Measurements from ENCODE around the gene USP34.

USP34 gene

DNA sequence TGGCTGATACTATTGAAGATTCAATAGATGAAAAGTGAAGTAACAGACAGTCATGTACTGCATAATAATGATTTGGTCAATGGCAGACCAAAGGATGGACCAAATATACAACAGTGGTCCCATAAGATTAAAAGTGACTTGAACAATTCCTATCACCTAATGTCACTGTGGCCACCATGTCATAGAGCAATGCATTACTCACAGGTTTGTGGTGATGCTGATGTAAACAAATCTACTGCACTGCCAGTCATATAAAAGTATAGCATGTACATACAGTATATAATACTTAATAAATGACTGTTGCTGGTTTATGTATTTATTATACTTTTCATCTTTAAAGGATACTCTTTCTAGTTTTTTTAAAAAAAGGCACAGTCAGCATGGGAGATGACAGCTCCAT lies 99.9 kb downstream of the USP34 start:
- no peak for DNase-seq (ENCODE audit: low read depth)

- no peak for DNase-seq (ENCODE audit: low read depth)
Observed at GRCh38 chr2:61368687-61369665, 101.9 kb downstream of the USP34 start.

DNA sequence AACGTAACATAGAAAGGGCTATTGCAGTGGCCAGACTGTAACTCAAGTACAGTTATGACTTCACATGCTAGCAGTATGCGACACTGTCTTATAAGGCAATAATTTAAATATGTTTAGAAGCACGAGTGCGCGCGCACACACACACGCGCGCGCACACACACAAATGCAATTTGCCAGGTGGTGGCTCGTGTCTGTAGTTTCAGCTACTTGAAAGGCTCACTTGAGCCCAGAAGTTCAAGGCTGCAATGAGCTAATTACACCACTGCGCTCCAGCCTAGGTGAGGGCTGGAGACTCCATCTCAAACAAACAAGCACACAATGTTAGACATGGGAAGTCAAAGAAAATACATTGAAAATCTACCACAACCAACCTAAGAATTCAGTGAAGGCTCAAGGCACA lies 103.7 kb downstream of the USP34 start:
- no peak for DNase-seq (ENCODE audit: low read depth)

DNA sequence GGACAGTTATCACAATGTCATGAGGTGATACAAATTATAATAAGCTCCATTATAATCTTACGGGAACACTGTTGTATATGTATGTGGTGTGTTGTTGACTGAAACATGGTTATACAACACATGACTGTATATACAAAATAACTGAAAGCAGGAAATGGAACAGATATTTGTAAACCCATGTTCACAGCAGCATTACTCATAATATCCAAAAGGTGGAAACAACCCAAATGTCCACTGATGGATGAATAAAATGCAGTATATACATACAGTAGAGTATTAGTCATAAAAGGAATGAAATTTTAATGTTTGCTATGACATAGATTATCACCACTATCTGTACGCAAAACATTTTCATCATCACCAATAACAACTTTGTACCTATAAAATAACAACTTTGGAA lies 107.3 kb downstream of the USP34 start:
- DNase-seq (ENCODE audit: low read depth): no peak

GRCh38 chr2:61362873-61363272 lies 108.0 kb downstream of the USP34 start:
- no peak for DNase-seq (ENCODE audit: low read depth)

GRCh38 chr2:61361068-61361467 lies 109.8 kb downstream of the USP34 start:
- DNase-seq (ENCODE audit: low read depth): no peak

- DNase-seq (ENCODE audit: low read depth): no peak
Observed at GRCh38 chr2:61359058-61359457, 111.8 kb downstream of the USP34 start.

DNA sequence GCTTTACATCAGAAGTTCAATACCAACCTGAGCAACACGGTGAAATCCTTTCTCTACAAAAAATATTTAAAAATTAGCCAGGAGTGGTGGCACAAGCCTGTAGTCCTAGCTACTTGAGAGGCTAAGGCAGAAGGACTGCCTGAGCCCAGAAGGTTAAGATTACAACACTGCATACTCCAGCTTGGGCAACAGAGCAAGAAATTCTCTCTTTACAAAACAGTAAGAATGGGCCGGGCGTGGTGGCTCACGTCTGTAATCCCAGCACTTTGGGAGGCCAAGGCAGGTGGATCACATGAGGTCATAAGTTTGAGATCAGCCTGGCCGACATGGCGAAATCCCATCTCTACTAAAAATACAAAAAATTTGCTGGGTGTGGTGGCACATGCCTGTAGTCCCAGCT lies 113.2 kb downstream of the USP34 start:
- DNase-seq (ENCODE audit: low read depth): no peak

DNA sequence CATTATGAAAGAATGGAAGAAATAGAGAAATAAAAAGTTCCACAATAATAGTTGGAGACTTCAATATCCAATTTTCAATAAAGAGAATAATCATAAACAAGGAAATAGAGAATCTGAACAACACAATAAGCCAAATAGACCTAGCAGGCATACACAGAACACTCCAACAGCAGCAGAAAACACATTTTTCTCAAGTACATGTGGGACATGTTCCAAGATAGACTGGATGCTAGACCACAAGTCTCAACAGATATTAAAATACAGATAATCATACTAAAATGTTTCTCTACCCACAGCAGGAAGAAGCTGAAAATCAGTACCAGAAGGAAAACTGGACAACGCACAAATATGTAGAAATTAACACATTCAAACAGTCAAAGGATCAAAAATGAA lies 113.9 kb downstream of the USP34 start:
- no peak for DNase-seq (ENCODE audit: low read depth)

DNA sequence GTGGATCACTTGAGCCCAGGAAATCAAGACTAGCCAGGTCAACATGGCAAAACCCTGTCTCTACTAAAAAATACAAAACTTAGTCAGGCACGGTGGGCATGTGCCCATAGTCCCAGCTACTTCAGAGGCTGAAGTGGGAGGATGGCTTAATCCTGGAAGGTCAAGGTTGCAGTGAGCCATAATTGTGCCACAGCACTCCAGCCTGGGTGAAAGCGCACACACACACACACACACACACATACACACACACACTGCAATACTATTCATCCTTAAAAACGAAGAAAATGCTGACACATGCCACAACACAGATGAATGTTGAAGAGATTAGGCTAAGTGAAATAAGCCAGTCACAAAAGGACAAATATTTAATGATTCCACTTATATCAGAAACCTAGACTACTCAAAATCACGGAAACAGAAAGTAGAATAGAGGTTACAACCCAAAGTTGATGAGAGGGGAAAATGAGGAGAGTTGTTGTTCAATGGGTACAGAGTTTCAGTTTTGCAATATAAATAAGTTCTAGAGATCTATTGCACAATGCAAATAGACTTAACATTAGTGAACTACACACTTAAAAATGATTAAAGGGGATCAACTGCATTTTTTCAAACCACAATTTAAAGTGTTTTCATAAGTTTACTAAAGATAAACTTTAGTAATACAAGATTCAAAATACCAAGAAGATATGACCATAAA lies 114.5 kb downstream of the USP34 start:
- DNase-seq (ENCODE audit: low read depth): no peak

DNA sequence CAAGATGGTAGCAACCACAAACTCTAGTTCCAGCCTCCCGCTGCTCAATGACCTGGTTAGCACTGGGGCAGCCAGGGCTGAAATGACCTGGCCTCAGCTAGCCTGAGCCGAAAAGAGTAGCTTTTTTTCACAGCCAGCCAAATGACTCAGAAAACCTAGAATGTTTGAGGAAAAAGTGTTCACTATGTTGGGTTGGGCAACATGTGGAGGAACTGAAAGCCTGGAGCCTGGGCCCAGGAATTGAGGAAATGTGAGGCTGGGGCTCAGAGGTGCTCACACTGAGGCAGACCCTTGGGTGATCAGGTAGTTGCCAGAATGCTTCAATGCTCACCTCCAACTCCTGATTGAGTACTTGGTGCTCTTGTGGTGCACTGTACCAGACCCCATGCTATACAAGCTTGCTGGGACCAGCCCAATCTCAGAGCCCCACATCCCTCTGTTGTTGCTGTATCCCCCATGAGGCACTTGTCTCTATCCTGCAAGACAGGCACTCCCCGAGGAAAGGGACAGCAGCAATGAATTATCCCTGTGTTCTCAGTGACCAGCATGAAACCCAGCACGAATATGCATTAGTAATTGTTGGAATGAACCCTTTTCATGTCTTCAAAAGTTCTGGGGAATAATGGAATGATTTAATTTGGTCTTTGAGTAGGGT lies 116.2 kb downstream of the USP34 start:
- DNase-seq (ENCODE audit: low read depth): no peak

GRCh38 chr2:61353909-61354308 lies 117.0 kb downstream of the USP34 start:
- DNase-seq (ENCODE audit: low read depth): no peak

- DNase-seq (ENCODE audit: low read depth): no peak
Observed at GRCh38 chr2:61350777-61351176, 120.1 kb downstream of the USP34 start.

- DNase-seq (ENCODE audit: low read depth): no peak
Observed at GRCh38 chr2:61343141-61343540, 127.7 kb downstream of the USP34 start.

GRCh38 chr2:61340242-61340641 lies 130.6 kb downstream of the USP34 start:
- DNase-seq (ENCODE audit: low read depth): no peak

GRCh38 chr2:61338447-61338846 lies 132.4 kb downstream of the USP34 start:
- no peak for DNase-seq (ENCODE audit: low read depth)

- no peak for DNase-seq (ENCODE audit: low read depth)
Observed at GRCh38 chr2:61335187-61335586, 135.7 kb downstream of the USP34 start.

- no peak for DNase-seq (ENCODE audit: low read depth)
Observed at GRCh38 chr2:61334466-61334865, 136.4 kb downstream of the USP34 start.

DNA sequence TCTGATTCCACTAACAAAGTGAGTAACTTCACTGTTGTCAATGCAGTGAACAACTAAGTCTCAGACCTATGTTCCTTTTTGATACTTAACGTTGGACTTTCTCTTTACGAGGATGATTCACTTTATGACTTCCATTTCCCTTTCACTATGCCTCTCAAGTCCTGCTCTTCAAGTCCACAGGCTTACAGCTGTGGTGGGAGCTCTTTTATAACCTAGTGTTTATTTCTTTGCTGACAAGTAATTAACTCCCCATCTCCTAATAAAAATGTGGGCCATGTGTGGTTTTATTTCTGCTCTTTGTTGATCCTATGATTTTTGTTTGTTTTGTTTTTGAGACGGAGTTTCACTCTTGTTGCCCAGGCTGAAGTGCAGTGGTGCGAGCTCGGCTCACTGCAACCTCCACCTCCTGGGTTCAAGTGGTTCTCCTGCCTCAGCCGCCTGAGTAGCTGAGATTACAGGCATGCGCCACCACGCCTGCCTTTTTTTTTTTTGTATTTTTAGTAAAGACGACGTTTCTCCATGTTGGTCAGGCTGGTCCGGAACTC lies 142.1 kb downstream of the USP34 start:
- DNase-seq (ENCODE audit: low read depth): no peak

GRCh38 chr2:61327173-61327572 lies 143.7 kb downstream of the USP34 start:
- no peak for DNase-seq (ENCODE audit: low read depth)

GRCh38 chr2:61326423-61326822 lies 144.5 kb downstream of the USP34 start:
- DNase-seq (ENCODE audit: low read depth): no peak

DNA sequence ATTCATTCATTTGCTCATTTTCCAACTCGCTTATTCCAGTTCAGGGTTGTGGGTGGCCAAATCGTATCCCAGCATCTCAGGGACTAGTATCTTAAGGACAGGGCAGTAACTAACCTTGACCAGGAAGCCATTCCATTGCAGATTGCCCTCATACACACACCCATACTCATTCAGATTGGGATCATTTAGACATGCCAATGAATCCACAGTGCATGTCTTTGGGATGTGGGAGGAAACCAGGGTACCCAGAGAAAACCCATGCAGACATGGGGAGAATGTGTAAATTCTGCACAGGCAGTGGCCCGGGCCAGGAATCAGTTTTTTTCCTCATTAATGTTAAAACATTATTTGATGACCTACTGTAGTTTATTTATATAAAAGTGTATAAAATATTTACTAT lies 150.7 kb downstream of the USP34 start:
- DNase-seq (ENCODE audit: low read depth): no peak

DNA sequence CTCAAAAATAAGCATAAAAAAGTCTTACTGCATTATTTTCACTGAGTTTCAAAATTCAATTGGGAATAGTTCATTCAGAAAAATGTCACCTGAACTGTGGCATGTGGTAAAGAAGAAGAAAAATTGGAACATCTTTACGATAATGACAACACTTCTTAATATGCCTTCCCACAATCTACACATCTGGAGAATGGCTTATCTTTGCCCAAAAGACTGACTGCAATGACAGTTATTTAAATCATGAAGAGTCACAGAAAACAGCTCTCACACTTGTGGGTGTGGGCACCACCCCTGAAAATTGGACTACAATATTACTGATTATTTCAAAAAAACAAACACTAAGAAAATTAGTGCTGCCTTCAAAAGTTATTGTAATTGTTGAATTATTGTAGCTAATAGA lies 152.3 kb downstream of the USP34 start:
- no peak for DNase-seq (ENCODE audit: low read depth)

All from stimulated activated CD4-positive, alpha-beta T cell treated with anti-CD3 and anti-CD28 coated beads, Interleukin-2, amount 100 ng/mL, for 4 hours (primary cell).